ENCODE results near the gene CHKA.

Gene CHKA

GRCh38 chr11:68121067-68121899, at the start of gene CHKA:
TSS of gene CHKA (minus strand) at chr11:68121388. CDS start at chr11:68121177, 211 bp downstream.
- peak; percentile 68 for DNase-seq (ENCODE audit: low read depth)

DNA sequence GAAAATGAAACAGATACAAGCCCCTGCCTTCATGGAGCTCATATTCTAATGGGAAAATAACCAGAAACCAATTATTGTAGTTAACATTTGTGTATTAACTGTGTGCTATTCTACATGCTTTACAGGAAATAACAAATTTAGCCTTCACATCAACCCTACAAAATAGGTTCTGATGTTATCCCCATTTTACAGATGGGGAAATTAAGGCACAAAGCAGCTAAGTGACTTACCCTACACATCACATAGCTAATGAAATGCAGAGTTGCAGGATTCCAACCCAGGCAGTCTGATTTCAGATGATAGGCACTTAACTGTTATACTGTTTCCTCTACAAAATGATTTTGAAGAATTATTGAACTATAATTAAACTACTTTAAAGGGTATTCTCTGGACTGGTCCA, 48.3 kb upstream of the CHKA start:
- no peak for DNase-seq (ENCODE audit: low read depth)

DNA sequence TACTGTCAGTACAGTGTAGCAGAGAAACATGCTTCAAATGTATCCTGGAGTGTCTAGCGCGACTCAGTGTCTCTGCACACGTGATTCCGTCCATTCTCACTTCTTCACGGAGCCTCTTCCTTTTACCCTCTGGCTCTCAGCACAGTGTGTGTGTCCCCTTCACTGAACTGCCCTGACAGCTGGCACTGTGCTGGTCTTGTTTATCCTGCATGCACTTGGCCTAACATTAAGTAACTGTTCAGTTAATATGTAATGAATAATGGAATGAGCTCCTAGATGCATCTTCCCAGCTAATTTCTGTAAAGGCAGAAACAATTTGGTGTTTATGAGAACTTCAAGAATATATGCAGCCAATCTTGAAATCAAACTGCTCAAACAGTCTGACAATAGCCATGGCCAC, 47.5 kb upstream of the CHKA start:
- no peak for DNase-seq (ENCODE audit: low read depth)

DNA sequence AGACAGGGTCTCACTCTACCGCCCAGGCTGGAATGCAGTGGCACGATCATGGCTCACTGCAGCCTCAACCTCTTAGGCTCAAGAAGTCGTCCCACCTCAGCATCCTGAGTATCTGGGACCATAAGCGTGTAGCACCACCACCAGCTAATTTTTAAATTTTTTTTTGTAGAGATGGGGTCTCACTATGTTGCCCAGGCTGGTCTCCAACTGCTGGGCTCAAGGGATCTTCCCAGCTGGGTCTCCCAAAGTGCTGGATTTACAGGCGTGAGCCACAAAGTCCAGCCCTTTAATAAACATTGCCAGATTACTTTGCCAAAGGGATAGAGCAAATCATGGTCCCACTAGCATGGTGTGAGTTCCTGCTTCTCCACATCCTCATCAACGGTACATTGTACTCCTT, 46.3 kb upstream of the CHKA start:
- no peak for DNase-seq (ENCODE audit: low read depth)

DNA sequence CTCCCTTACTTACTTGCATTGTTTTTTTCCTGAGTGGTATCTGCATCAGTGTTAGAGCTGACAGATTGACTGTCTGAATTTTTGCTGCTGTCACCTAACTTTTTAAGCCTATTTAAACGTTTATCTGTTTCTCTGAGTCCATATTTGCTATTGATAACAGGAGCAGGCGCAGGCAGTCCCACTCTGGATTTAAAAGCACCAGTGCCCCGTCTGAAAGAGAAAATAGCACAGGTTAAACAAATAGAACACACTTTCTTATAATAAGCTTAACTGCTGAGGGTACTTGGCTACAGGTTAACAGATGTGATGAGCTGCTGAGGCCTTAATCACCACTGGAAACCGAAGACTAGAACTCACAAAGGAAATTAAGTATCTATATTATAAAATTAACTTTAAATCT, 45.8 kb upstream of the CHKA start:
- no peak for DNase-seq (ENCODE audit: low read depth)

DNA sequence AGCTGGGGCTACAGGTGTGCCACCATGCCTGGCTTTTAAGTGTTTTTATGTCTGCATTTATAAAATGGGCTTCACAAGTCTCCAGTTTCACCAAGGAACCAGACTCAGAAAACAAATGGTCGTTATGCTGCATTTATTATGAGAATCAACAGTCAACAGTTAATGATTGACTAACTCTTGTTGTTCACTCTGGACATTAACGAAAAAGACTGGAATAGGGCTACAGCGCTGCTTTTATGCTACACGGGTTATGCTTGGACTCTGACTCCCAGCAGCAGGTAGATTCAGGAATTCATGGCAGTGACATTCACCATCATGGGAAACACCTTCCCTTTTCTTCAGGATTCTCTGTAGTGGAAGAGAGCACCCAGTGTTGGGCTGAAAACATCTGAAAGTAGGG, 44.4 kb upstream of the CHKA start:
- no peak for DNase-seq (ENCODE audit: low read depth)

DNA sequence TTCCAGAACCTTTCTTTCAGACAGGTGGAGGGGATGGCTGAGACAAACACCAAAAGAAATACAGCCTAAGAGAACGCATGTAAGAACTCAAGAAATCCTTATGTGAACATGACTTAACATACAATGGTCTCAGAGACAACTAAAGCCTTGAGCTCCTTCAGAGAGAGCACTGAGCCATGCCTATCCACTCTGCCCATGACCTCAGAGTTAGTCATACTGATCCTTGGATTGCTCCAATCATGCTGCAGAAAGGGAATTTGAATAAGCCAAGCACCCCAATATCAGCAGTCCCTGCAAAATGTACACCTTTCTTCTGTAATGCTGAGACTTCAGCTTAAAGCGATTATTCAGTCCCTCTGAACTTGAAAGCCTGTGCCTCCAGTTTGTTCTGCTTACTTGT, 43.2 kb upstream of the CHKA start:
- DNase-seq (ENCODE audit: low read depth), result no peak

- DNase-seq (ENCODE audit: low read depth), result no peak
Measured at GRCh38 chr11:68163691-68164090, 42.5 kb upstream of the CHKA start.

DNA sequence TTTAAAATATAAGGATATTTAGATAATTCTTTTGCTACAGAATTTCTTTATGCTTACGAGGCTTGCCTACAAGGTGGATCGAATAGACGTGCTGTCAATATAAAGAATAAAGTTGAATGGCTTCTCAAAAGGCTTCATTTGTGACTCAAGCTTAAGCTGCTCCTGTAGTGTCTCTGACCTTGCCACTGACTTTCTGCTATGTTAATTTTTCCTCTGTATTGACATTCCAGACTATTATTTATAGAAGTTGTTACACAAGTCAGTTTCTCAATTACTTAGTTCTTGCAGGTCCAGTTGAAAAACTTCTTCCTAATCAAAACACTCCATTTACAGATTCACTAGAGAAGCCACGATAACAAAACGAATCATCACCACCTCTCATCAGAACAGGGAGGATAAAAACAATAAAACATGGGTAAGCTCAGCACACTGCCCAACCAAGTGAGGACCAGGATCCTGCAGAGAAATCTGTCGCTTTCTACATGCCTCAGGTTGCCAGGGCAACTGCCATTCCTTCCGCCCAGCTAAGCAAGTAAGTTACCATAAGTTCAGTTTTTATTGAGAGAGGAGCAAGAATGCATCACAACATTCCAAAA, 39.0 kb upstream of the CHKA start:
- DNase-seq (ENCODE audit: low read depth), result no peak

DNA sequence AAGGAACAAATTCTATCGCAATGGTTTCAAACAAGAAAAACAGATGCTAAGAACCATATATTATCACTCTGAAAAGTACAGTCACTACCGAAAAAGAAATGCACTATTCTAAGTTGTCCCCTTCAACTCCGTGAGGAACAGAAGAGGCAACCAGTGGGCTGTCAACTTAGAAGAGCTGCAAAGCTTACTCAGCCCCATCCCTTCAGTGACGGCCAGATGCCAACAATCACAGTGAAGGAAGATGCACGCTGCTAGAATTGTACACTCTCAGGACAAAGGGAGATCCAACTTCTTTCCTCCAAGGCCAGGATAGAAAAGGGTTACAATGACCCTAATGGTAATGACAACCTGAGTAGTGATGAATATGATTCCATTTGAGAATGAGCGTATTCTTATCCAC, 38.5 kb upstream of the CHKA start:
- no peak for DNase-seq (ENCODE audit: low read depth)

DNA sequence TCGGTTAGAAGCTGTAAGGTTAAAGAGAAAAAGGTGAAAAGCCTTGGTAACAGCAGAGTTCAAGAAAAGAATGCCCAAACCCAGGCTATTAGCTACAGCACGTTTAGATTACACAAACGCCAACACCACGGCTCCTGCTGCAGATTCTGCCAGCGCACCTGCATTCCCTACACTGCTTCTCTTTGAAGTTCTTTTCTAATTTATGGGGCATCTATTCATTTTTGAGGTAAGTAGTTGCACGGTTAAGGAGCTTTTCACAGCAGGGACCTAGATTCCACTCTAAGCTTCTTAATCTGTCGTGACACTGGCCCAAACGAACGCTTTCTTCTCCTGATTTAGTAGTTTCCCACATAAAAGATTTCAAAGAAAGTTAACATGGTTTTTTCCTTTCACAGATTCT, 38.0 kb upstream of the CHKA start:
- DNase-seq (ENCODE audit: low read depth), result no peak

DNA sequence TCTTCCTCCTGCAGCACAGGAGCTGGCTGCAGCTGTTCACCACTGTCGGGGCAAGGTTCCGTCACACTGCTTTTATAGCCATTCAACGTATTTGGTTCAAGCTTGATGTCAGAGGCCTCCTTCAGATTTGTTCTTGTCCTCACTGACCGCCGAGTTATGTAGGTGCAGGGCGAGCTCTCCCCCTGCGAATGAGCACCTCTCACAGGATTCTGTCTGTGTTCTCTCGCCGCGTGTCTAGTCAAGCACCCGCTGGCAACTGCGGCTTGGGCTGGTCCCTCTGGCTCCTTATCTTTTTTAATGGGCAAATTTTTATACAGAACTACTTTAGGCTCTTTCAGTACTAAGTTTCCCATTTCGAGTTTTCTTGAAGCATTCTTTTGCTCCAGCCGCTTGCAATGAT, 37.4 kb upstream of the CHKA start:
- DNase-seq (ENCODE audit: low read depth), result no peak

DNA sequence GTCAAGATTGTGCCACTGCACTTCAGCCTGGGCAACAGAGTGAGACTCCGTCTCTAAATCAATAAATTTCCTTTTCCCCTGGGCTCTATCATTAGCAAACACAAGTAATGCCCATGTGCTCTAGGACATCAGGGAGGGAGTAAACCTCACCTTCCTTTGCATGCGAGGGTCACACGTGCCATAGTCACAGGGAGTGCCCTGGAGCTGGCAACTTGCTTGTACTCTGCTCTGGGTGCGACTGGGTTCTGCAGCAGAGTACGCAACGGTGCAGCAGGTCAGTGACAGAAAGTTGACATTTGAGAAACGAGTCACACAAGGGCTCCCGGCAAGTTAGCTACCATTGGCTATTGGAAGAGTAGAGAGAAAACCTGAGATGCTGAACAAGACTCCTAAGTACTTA, 32.6 kb upstream of the CHKA start:
- DNase-seq (ENCODE audit: low read depth), result no peak

DNA sequence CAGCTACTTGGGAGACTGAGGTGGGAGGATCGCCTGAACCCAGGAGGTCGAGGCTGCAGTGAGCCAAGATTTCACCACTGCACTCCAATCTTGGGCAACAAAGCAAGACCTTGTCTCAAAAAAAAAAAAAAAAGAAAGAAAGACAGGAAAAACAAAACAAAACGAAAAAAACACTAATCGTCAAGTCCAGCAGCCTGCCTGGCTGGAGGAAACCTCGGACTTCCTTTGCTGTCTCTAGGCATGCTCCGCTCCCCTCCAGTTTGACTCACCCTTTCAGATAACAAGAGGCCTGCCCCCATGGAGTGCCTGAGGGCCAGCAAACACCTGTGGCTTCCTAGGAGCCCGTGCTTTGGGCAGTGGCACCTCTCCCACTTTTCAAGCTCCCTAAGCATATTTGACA, 28.8 kb upstream of the CHKA start:
- DNase-seq (ENCODE audit: low read depth), result no peak

- DNase-seq (ENCODE audit: low read depth), result no peak
Measured at GRCh38 chr11:68149417-68149816, 28.2 kb upstream of the CHKA start.

DNA sequence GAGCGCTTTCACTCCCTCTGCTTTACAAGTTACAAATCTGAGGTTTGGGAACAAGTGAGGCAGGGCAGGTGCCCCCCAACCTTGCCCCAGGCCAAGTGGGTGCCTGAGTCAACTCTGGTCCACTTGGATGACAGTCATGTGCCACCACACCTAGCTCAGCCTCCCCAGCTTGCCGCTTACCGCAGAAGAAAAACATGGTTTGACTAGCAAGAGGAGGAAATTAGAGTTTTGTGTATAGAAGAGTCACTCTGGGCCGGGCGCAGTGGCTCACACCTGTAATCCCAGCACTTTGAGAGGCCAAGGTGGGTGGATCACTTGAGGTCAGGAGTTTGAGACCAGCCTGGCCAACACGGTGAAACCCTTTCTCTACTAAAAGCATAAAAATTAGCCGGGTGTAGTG, 27.7 kb upstream of the CHKA start:
- no peak for DNase-seq (ENCODE audit: low read depth)

DNA sequence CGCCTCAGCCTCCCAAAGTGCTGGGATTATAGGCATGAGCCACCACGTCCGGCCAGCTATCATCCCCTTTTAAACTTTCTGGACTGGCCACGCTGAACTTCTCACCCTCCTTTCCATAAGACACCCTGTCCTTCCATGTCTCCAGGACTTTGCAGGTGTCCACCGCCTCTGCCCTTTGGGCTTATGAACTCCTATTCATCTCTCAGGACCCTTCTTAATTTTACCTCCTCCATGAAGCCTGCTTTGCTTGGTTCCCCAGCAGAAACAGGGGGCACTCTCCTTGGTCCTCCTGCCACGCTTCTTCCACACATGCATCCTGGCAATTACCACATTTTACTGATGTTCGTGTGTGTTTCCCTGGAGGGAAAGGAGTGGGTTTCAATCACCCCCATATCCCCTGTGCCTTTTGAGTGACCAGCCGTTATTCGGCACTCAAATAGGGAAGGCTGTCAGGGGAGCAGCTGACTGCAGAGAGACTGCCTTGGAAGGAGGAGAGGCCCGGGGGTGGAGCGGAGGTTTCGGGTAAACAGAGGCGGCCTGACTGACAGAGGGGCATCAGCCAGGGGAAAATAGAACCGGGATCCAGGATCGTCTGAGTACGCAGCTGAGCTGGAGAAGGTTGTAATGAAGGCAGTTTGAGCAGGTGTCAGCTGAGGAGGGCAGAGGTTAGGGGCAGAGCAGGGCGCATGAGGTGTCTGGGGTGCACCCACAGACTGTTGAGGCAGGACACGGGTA, 27.1 kb upstream of the CHKA start:
- DNase-seq (ENCODE audit: low read depth), result no peak

- DNase-seq (ENCODE audit: low read depth), result no peak
Measured at GRCh38 chr11:68146704-68147474, 25.7 kb upstream of the CHKA start.

DNA sequence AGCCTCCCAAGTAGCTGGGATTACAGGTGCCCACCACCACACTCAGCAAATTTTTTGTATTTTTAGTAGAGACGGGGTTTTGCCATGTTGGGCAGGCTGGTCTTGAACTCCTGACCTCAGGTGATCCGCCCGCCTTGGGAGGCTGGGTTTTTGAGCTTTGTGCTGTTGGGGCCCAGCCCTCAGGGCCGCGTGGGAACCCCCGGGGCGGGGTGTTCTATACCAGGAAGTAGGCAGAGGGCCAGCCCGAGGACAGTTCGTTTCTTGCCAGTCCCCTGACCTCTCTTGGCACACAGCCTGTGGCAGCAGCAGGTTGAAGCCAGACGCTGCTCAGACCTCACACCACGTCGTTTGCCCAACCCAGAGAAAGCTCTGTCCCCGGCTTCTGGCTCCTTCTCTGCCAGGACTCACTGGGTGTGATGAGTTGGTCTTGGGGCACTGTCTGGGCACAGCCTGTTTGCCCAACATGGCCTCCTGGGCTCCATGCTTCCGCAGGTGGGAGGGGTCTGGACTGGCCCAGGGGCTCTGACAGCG, 24.9 kb upstream of the CHKA start:
- no peak for DNase-seq (ENCODE audit: low read depth)

DNA sequence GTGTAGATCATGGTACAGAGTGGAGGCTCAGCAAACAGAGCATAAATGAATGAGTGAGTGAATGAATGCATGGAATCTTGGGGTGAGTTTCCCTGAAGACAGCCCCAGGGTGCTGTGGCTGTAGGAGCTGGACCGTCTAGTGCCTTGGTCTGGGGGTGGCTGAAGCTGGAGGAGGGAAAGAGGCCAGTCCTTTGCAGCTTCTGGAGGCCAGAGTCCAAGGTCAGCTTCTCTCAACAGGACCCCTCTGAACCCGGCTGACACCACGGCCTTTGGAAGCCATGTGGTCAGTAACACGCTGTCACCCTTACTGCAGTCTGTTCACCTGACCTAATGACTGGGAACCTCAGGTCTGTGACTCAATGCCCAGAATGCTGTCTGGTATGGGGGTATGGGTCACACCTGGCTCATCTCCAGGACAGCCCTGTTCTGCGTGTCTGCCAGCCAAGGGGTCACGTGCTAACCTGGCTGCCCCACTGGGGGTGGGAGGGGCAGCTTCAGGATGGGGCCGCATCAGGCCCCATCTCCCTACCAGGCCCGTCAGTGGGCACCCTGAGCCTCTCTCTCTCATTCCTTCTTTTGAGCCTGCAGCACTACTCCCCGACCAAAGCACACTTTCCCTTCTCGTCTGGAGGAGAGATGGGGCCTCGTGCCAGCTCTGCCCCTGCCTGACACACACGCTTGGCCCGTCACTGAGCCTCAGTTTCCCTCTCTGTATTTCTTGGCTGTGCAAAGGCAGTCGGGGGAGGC, 24.1 kb upstream of the CHKA start:
- no peak for DNase-seq (ENCODE audit: low read depth)

- DNase-seq (ENCODE audit: low read depth), result no peak
Measured at GRCh38 chr11:68143310-68143689, 22.1 kb upstream of the CHKA start.

Measured in T-helper 22 cell (primary cell).